HG02610 (cell line): ENCODE data around the gene TUBGCP6.

ENCODE experiments used
- ATAC-seq: cut with Tn5 transposase; IDR thresholded peaks from one replicate; pipeline ENCODE4 v1.9.1; 2021; ENCODE audit warnings: mild to moderate bottlenecking, moderate library complexity; ENCODE audit not compliant: unreplicated experiment

TUBGCP6 gene, protein sequence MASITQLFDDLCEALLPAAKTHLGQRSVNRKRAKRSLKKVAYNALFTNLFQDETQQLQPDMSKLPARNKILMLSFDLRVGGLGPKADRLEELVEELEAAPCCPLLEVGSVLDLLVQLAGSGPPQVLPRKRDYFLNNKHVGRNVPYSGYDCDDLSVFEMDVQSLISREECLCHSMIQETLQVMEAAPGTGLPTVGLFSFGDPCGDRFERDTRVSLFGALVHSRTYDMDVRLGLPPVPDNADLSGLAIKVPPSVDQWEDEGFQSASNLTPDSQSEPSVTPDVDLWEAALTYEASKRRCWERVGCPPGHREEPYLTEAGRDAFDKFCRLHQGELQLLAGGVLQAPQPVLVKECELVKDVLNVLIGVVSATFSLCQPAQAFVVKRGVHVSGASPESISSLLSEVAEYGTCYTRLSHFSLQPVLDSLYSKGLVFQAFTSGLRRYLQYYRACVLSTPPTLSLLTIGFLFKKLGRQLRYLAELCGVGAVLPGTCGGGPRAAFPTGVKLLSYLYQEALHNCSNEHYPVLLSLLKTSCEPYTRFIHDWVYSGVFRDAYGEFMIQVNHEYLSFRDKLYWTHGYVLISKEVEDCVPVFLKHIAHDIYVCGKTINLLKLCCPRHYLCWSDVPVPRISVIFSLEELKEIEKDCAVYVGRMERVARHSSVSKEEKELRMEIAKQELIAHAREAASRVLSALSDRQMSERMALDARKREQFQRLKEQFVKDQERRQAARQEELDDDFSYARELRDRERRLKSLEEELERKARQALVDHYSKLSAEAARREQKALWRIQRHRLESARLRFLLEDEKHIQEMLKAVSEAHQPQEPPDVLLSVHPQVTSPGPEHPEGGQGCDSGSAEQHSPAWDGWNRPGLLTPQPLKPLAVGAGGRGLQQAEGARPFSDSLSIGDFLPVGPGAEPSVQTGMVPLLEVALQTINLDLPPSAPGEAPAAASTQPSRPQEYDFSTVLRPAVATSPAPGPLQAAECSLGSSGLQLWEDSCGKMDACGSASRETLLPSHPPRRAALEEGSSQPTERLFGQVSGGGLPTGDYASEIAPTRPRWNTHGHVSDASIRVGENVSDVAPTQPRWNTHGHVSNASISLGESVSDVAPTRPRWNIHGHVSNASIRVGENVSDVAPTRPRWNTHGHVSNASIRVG (N-terminal part only)

DNA sequence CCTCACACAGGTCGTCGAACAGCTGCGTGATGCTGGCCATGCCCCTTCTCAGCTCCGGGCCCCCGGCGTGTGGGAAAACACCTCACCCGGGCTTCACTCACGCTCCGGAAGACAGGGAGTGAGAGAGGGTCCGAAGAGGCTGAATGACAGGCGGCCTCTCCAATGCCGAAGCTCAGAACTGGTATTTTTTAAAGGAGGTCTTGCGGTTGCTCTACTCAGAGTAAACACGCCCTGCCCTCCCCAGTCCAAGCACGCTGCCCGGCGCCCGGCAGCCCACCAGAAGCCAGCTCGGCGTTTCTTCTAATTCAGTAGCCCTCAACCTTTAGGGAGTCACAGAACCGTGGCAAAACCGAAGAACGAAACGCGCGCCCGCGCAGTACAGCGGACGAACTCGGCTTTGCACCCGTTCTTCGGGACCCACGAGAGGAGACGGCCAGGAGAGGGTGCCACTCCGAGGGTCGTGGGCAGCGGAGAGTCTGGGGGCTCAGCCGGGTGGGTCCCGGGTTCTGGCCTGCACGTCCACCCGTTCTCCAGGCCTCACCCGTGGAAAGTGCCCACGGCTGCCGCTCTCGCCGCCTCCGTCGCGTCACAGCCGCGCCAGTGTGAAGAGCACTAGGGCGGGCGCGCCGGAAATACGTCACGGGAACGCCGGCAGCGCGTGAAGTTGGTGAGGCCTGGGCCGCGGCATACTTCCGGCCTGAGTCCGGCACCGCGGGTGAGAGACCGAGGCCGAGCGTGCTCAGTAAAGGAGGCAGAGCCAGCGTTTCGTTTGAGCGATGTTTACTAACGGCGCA, at the start of gene TUBGCP6:
Gene TUBGCP6, minus strand, starts transcription at position 604 of the 794 bp plus-strand sequence. Its CDS starts 564 bp downstream, at position 40.
- ATAC-seq = peak; percentile 48

DNA sequence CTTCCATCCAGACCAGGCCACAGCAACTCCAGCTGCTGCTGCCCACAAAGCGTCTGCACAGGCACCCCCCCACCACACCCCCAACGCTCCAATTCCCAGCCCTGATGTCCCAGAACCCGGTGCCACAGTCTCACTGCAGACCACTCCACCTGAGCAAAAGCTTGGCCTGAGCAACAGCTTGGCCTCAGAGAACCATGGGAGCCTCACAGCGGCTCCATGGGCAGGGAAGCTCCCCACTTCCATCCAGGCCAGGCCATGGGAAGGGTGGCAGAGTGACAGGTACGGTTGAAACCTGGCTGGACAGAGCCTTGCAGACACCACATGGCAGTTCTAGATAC, 49.5 kb upstream of the TUBGCP6 start:
- no peak for ATAC-seq

DNA sequence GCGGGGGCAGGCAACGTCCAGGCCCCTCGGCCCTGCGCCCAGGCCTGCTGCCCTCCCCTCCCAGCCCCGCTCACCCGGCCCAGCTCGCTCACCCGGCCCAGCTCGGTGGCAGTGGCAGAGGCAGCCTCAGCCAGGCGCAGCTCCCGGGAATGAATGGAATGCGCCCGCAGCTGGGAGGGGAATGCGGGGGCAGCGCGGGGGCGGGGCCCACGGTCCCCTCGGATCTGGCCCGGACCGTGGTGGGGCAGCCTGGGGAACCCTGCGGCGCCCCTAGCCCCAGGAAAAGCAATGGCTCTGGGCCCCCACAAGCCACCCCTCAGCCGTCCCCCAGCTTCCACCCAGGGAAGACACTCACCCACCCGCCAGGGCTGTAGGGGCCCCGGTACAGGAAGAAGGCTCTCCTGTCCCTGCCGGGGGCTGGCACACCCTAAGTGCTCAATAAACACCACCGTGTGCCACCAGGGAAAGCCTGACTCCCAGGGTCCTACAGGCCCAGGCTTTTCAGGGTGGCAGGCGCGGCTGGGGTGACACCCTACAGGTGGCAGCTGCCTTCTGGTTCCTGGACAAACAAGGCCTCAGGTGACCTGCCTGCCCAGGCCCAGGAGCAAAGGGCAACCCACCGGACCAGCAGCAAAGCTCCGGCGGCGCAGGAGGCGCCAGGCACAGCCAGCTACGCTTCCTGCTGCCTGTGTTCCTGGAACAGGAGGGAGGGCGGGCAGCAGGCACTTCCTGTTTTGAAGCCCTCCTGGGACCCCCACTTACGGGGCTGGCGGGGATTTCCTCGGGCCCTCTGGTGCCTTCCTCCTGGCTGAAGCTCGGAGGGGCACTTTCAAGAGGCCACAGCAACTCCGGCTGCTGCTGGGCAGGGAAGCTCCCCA, 48.9 kb upstream of the TUBGCP6 start:
- ATAC-seq = no peak

DNA sequence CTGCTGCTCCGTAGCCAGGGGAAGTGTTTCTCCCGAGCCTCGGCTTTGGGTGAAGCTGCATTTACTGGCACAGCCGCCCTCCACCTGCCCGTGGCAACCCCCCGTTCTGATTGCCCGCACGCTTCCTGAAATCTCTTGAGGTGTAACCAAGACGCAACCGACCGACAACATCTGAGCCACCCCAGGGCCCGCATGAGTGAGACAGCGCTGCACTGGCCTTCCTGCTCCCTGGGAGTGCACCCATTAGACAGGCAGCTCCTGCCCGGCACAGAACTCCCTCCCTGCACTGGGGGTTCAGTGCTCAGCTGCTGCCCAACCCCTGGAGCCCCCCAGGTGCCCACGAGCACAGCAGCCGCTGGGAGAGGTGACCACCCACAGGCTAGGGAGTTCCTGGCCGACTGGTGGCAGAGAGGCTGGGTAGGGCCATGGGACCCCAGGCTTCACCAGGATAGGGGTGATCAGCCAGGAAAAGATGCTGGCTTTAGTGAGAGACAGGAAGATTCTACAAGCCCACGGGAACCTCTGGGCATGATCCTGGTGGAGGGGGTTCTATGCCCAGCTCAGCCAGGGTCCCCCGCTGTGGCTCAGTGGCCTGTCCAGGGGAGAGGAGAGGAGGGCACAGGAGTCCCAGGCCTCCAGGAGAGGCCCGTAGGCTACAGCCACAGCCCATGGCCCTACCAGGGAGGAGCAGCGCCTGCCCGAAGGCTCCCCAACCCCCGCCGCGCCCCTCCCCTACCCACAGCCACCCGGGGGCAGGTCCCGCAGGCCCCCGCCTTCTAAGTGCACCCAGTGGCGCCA, 48.0 kb upstream of the TUBGCP6 start:
- ATAC-seq = no peak

DNA sequence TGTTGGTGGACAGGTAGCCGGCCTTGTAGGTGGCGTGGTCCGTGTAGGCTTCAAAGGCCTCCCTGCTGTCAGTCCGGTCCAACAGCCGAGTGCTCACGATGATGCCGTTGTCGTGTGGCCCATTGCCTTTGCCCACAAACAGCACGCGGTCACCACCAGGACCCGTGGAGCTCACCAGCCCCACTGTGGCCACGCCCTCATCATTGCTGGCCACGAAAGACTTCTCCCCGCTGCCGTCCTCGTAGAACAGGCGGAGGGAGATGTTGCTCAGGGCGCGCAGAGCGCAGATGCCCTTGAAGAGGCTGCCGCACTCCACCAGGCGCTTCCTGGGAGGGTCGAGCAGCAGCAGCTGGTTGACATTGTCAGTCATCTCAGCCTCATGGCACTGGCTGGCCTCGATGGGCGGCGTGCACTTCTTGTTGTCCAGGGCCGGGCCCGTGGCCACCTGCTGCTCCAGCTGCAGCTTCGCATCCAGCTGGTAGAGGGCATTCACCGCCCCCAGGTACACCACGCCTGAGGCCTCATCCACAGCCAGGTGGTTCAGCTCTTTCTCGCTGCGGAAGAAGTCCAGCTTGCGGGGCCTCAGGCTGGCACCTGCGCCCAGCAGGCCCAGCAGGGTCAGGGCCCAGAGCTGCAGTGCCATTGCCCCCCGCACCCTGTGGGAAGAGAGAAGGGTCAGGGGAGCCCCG, 45.3 kb upstream of the TUBGCP6 start:
- no peak for ATAC-seq

DNA sequence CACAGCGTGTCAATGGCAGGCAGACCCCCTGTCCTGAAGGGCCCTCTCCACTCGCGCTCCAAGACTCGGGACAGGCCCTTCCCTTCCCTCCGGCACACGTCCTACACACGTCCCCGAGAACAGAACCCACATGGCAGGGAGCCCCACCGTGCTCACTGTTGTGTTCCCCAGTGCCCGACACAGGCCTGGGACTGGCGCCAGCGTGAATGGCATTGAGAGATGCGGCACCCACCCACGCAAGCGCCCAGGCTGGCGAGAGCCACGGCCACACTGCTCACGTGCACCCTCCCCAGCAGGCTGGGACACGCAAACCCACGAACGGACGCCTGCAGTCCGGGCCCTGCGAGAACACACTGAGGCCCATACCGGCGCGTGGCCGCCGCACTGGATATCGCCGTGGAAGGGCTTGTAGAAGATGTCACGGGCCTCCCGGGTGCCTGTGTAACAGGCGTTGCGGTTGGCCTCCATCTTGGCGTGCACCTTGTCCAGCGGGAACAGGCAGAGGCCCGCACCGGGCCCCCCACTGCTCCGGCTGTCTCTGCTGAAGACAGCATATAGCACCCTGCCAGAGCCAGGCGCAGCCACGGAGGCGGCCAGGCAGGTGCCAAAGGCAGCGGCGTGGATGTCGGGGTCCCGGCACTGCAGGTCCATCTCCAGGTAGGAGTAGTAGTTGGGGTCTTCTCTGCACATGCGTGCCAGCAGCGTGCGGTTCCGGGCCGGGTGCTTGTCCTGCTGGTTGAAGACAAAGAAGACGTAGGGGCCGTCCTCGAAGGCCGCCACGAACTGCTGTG, 44.5 kb upstream of the TUBGCP6 start:
- ATAC-seq = no peak

DNA sequence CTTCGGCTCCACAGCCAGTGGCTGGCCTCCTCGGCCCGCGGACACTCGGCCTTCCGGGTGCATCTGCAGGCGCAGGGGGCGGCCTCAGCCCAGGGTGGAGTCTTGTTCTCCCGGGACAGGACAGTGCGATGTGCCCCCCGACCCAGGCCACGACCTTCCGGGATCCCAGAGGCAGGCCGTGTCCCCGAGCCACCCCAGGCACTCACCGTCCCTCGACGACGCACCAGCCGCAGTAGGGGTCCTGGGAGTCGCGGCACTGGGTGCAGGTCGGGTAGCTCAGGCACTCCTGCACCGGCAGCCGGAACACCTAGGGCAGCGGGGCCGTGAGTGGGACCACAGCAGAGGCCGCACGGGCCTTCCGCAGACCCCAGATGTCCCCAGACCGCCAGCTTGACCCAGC, 42.9 kb upstream of the TUBGCP6 start:
- no peak for ATAC-seq

DNA sequence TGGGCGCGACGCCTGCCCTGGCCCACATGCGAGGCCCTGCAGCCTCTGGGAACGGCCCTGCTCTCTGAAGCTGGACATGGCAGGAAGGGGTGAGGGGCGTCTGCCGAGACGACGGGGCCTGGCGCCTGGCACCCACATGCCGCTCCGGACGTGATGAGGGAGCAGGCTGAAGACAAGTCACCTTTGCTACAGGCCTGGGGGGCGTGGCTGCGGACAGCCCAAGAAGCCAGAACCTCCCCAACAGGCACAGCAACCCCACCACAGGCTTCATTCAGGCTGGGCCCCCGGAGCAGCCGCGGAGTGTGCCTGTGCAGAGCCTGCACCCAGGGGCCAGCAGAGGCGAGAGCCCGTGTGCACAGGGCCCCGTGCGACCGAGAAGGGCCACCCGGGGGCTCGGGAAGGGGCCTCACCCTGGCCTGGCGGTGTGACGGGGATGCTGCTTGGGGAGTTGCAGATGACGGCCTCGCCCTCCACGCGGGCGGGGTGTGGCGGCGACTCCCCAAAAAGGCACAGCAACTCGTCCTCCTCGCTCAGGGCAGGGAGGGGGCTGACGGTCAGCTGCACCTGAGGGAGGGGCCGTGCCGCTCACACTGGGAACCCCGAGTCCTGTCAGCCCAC, 42.0 kb upstream of the TUBGCP6 start:
- ATAC-seq = no peak

DNA sequence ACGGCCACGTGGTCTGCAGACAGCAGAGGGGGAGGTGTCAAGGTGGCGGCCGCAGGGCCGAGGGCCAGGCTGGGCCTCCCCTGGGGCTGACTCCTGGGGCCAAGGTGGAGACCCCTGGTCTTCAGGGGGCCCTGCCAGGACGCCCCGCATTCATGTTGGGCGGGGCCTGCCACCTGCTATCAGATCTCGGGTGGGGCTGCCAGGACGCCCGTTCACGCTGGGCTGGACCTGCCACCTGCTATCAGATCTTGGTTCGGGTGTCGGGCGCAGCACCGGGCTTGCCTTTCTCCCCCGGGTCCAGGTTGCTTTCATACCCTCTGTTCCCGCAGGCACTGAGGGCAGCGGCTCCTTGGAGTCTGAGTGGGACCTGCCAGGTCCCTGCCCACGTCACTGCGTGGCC, 41.5 kb upstream of the TUBGCP6 start:
- no peak for ATAC-seq

DNA sequence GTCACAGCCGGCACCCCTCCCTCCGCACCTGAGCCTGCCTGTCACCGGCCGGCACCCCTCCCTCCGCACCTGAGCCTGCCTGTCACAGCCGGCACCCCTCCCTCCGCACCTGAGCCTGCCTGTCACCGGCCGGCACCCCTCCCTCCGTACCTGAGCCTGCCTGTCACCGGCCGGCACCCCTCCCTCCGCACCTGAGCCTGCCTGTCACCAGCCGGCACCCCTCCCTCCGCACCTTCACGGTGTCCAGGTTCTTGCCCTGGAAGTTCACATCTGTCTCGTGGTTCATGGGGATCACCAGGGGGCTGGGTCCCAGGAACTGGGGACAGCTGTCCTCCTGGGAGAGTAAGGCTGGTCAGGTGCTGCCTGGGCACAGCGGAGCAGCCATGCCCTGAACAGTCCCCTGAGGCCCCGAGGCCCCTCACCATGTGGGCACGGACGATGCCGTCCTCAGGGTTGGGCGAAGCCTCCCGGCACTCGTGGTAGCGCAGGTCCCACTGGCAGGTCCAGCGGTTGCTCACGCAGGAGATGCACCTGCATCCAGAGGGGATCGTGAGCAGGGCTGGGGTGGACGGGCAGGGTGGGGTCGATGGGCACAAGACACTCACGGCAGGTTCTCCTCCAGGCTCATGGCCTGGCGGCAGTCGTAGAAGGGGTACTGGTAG, 40.9 kb upstream of the TUBGCP6 start:
- ATAC-seq = no peak

DNA sequence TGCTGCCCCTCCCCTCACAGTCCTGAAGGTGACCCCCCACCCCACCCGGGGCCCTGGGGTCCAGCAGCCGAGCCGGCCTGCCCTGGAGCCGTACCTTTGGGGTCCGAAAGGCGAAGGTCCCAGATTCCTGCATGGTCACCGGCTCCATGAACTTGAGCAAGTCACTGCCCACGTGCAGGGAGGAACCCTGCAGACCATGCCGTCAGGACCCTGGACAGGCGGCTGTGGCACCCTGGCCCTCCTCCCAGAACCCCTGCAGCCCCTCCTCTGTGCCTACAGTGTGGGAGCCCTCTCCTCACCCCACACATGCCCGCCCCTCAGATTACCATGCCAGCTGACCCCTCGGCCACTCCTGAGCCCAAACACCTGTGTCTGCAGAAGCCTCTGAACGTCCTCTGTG, 39.7 kb upstream of the TUBGCP6 start:
- no peak for ATAC-seq

DNA sequence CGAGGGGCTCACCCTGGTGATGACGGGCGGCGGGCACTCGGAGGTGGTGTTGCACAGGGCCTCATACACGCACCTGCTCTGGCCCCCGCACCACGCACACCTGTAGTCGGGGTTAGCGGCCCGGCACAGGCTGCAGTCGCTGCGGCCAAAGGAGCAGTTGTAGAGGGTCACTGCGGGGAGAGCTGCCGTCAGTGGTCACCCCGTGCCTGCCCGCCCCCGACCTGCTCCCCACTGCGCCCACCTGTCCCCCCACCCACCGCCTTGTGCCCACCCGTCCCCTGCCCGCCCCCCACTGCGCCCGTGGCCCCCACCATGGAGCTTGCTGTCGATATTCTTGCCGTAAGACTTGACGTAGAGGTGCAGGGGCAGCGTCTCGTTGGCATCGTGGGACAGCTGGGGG, 39.0 kb upstream of the TUBGCP6 start:
- ATAC-seq = no peak

DNA sequence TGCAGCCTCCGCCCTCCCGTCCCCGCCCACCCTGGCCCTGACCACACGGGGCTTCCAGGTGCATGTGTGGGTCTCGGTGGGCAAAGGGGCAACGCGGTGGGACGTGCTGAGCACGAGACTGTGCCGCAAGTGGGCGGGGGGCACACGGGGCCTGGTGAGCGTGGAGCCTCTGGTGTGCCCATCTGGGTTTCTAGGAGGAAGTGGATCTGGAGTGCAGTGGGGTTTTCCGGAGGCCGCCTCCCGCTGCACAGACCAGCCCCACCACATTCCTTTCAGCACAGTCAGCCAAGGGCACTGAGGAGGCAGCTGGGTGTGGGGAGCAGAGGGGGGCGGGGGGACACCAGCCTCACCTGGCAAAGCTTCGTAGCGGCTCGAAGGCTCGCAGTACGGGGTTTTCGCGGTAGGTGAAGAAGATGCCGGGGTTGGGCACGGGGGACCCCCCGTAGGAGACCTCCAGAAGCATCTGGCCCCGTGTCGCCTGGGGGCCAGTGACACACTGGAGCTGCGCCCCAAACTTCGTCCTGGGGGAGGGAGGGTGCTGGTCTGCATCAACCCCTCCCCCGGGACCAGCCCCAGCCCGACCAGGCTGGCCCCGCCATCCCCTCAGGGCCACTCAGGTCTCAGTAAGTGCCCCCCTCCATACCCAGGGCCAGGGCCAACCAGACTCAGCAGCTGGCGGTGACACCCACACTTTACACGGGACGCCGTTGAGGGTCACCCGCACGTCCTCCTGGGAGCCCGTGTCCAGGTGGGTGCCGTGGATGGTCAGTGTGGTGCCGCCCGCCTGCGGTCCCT, 37.7 kb upstream of the TUBGCP6 start:
- no peak for ATAC-seq

DNA sequence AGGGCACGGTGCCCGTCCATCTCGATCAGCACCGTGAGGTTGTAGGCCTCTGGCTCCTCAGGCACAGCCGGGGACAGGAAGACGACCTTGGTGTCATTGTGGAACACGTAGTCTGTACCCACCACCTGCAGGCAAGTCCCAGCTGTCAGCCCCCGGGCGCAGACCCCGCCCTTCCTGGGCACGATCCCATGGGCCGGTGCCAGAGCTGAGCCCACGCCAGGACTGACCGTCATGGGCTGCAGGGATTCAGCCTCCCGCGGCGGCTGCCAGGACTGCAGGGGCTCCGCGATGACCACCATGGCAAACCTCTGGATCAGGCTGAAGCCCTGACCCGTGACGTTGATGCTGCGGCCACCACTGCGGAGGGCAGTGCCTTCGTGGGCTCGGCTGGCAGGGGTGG, 37.1 kb upstream of the TUBGCP6 start:
- ATAC-seq = no peak

DNA sequence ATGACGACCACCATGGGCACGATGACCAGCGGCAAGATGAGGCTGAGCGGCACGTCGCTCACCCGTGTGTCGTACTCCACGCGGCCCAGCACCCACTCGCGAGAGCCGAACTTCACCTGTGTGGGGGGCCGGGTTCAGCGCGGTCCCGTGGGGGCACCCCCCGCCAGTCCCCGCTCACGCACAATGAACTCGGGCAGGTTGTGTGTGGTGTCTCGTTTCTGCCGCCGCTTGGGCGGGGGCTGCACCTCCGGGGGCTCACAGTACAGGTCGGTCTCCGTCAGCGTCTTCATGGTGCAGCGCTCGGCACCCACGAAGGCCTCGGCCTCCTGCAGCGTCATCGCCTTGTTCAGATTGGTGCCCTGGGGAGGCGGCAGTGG, 36.5 kb upstream of the TUBGCP6 start:
- ATAC-seq = no peak
